ENCODE data around the gene VSTM4. TPM values are rescaled to one million over a fixed set of nuclear protein-coding genes. Genes with fewer than 3 reads are reported as not detected.

The VSTM4 gene
- polyA plus RNA-seq, 1 donor (not counting 4 experiments of a cell fraction or from before 2014, with no cell fraction given): not detected

DNA sequence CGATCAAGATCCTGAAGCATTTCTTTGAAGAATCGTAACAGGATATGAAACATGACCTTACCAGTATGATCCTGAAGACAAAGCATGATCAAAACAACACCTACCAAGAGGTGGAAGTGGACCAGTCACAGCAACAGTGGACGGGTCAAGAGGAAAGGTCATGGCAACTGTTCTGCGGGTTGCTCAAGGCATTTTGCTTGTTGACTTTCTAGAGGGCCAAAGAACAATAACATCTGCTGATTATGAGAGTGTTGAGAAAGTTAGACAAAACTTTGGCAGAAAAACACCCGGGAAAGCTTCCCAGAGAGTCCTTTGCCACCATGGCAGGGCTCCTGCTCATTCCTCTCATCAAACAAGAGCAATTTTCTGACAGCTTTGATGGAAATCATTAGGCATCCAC is 110.1 kb downstream of the VSTM4 start:
- H3K4me3 ChIP-seq (ENCODE audit: control insufficient read depth in 2 of 3, extremely low read depth in 1 of 3, insufficient read depth in 2 of 3, low read depth in 1 of 3, low read length in 3 of 3): no peak overlapping the region
- TF ChIP-seq, protein P1, sequence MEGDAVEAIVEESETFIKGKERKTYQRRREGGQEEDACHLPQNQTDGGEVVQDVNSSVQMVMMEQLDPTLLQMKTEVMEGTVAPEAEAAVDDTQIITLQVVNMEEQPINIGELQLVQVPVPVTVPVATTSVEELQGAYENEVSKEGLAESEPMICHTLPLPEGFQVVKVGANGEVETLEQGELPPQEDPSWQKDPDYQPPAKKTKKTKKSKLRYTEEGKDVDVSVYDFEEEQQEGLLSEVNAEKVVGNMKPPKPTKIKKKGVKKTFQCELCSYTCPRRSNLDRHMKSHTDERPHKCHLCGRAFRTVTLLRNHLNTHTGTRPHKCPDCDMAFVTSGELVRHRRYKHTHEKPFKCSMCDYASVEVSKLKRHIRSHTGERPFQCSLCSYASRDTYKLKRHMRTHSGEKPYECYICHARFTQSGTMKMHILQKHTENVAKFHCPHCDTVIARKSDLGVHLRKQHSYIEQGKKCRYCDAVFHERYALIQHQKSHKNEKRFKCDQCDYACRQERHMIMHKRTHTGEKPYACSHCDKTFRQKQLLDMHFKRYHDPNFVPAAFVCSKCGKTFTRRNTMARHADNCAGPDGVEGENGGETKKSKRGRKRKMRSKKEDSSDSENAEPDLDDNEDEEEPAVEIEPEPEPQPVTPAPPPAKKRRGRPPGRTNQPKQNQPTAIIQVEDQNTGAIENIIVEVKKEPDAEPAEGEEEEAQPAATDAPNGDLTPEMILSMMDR (optimal IDR thresholded peaks at IDR 0.05 in 1 of 3, IDR thresholded peaks at IDR 0.05 in 1 of 3, conservative IDR thresholded peaks at IDR 0.05 in 1 of 3; ENCODE audit: extremely low read depth in 1 of 3, insufficient read depth in 2 of 3, low read length in 3 of 3): no peak
- no peak for TF ChIP-seq EZH2 (IDR thresholded peaks at IDR 0.05; ENCODE audit: low read length)
- no peak overlapping the region for H2AFZ ChIP-seq (ENCODE audit: control insufficient read depth, low read length)
- no peaks in the 10 kb centered on the region for H3K9me1 ChIP-seq (ENCODE audit: control insufficient read depth, extremely low read depth, insufficient read depth, low read length)
- no peak for DNase-seq (ENCODE audit: low read depth, low spot score)
- no peaks in the 10 kb centered on the region for H4K20me1 ChIP-seq (ENCODE audit: control insufficient read depth, extremely low read depth, insufficient read depth, low read length)
- no peaks in the 10 kb centered on the region for H3K27me3 ChIP-seq (ENCODE audit: control insufficient read depth, extremely low read depth, insufficient read depth, low read length)
- dilution Hi-C loops (cut with MboI; ENCODE audit: extremely low pct_ligation_motif_present, low sequenced_read_pairs): no loop called here
- no peak overlapping the region for H3K27ac ChIP-seq (ENCODE audit: control insufficient read depth, insufficient read depth, low read length)
- H3K4me2 ChIP-seq (ENCODE audit: control insufficient read depth, extremely low read depth, insufficient read depth, low read depth, low read length): no peak overlapping the region
- H3K9me3 ChIP-seq (ENCODE audit: control insufficient read depth, low read depth, low read length): no peaks in the 10 kb centered on the region
- no peaks in the 10 kb centered on the region for H3K4me1 ChIP-seq (ENCODE audit: control insufficient read depth, extremely low read depth, insufficient read depth, low read length)
- no peak for FAIRE-seq
- no peaks in the 10 kb centered on the region for H3K79me2 ChIP-seq (ENCODE audit: control insufficient read depth, insufficient read depth, low read length)
- no peak overlapping the region for H3K9ac ChIP-seq (ENCODE audit: control insufficient read depth, extremely low read depth, insufficient read depth, low read length)
- H3K36me3 ChIP-seq (ENCODE audit: control insufficient read depth in 2 of 2, extremely low read depth in 1 of 2, insufficient read depth in 2 of 2, low read length in 2 of 2): no peaks in the 10 kb centered on the region

DNA sequence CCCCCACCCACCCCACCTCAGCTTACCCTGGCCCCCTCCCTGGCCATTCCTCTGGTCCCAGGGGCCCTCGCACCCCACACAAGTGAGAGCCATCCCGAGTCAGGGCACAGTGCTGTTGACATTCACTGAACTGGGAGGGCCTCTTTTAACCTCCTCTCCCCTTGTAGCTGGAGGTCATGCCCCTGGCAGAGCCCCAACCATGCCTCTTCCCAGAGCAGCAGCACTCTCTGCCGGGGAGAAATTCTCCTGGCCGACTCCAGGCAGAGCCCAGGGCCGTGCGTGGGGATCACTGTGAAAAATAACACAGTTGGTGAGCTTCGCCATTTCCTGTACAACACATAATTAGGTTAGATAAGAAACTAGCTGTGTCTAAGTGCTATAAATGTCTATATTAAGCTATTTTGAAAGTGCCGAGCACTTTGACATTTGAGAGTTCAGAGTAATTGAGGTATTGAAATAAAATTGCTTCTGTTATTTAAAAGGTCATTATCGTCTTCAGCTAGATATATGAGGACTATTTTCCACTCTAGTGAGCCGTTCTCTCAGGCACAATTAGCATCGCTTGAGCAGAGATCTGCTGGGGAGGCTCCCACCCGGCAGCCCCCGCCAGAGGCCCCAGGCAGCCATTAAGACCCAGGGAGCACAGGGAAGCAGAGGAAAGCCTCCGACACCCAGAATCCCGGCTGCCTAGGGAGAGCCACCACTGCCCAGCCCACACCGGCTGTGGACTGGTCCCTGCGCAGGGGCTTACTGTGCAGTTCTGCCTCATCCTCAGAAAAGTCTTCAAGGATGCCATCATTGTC is 113.3 kb downstream of the VSTM4 start:
- H3K27me3 ChIP-seq (ENCODE audit: control insufficient read depth, extremely low read depth, insufficient read depth, low read length): no peaks in the 10 kb centered on the region
- H3K9me3 ChIP-seq (ENCODE audit: control insufficient read depth, low read depth, low read length): no peaks in the 10 kb centered on the region
- no peak for DNase-seq (ENCODE audit: low read depth, low spot score)
- no peak overlapping the region for H3K9ac ChIP-seq (ENCODE audit: control insufficient read depth, extremely low read depth, insufficient read depth, low read length)
- no peak overlapping the region for H3K27ac ChIP-seq (ENCODE audit: control insufficient read depth, insufficient read depth, low read length)
- H2AFZ ChIP-seq (ENCODE audit: control insufficient read depth, low read length): no peak overlapping the region
- no peaks in the 10 kb centered on the region for H3K4me1 ChIP-seq (ENCODE audit: control insufficient read depth, extremely low read depth, insufficient read depth, low read length)
- no peaks in the 10 kb centered on the region for H3K36me3 ChIP-seq (ENCODE audit: control insufficient read depth in 2 of 2, extremely low read depth in 1 of 2, insufficient read depth in 2 of 2, low read length in 2 of 2)
- no peaks in the 10 kb centered on the region for H4K20me1 ChIP-seq (ENCODE audit: control insufficient read depth, extremely low read depth, insufficient read depth, low read length)
- no peak overlapping the region for H3K4me2 ChIP-seq (ENCODE audit: control insufficient read depth, extremely low read depth, insufficient read depth, low read depth, low read length)
- dilution Hi-C loops (cut with MboI; ENCODE audit: extremely low pct_ligation_motif_present, low sequenced_read_pairs): no loop called here
- FAIRE-seq: no peak
- H3K4me3 ChIP-seq (ENCODE audit: control insufficient read depth in 2 of 3, extremely low read depth in 1 of 3, insufficient read depth in 2 of 3, low read depth in 1 of 3, low read length in 3 of 3): no peak overlapping the region
- TF ChIP-seq, protein P1 (optimal IDR thresholded peaks at IDR 0.05 in 1 of 3, IDR thresholded peaks at IDR 0.05 in 1 of 3, conservative IDR thresholded peaks at IDR 0.05 in 1 of 3; ENCODE audit: extremely low read depth in 1 of 3, insufficient read depth in 2 of 3, low read length in 3 of 3): no peak
- TF ChIP-seq EZH2 (IDR thresholded peaks at IDR 0.05; ENCODE audit: low read length): no peak
- no peaks in the 10 kb centered on the region for H3K79me2 ChIP-seq (ENCODE audit: control insufficient read depth, insufficient read depth, low read length)
- no peaks in the 10 kb centered on the region for H3K9me1 ChIP-seq (ENCODE audit: control insufficient read depth, extremely low read depth, insufficient read depth, low read length)
